HepG2 (cell line): ENCODE data around the gene STK4. TPM values are rescaled to one million over a fixed set of nuclear protein-coding genes. Genes with fewer than 3 reads are reported as not detected.

Experiments used
- CENPX ChIP-seq: sonication (generic); formaldehyde crosslinking; IDR thresholded peaks from 2 replicates; pipeline ENCODE4 v1.9.0; 2021; ENCODE audit warnings: mild to moderate bottlenecking, missing genetic modification reagents, moderate library complexity
- CREB1 ChIP-seq, 2 experiments: fragments of 450-650 bp in 1 of 2; IDR thresholded peaks; 2 replicates each; pipeline ENCODE4 v1.6.1; 2016 to 2017; ENCODE audit warnings: control low read depth in 1 of 2, mild to moderate bottlenecking in 1 of 2, missing compliant biosample characterization in 1 of 2, missing genetic modification characterization in 1 of 2
- EZH2 ChIP-seq: conservative IDR thresholded peaks from 2 replicates; pipeline ENCODE4 v1.6.1; 2012; ENCODE audit warnings: mild to moderate bottlenecking, low read depth, low read length, moderate library complexity
- FOXA3 ChIP-seq: IDR thresholded peaks from 2 replicates; pipeline ENCODE4 v1.6.1; 2016; ENCODE audit warnings: missing genetic modification reagents, missing compliant biosample characterization
- KLF16 ChIP-seq, 2 experiments: sonication (generic) in 1 of 2; formaldehyde crosslinking in 1 of 2; IDR thresholded peaks; 2 replicates each; pipeline versions ENCODE4 v1.6.1 to v1.8.0; 2016 to 2023; ENCODE audit warnings: missing genetic modification reagents in 2 of 2, missing compliant biosample characterization in 1 of 2
- MAFF ChIP-seq: IDR thresholded peaks from 2 replicates; pipeline ENCODE4 v1.6.1; 2011; ENCODE audit warnings: low read depth, low read length, improper control_type of control experiment
- MYC ChIP-seq: sonication (generic); formaldehyde crosslinking; IDR thresholded peaks from 2 replicates; pipeline ENCODE4 v1.9.0; 2021; ENCODE audit warnings: missing genetic modification reagents, borderline replicate concordance
- NFE2 ChIP-seq: sonication (generic); formaldehyde crosslinking; IDR thresholded peaks from 2 replicates; pipeline ENCODE4 v1.4.0; 2020; ENCODE audit warnings: missing genetic modification reagents
- NFRKB ChIP-seq: fragments of 450-650 bp; IDR thresholded peaks from 2 replicates; pipeline ENCODE4 v1.6.1; 2017
- REPIN1 ChIP-seq: sonication (generic); formaldehyde crosslinking; IDR thresholded peaks from 2 replicates; pipeline ENCODE4 v1.8.0; 2022; ENCODE audit warnings: missing genetic modification reagents, low read depth, mild to moderate bottlenecking, borderline replicate concordance
- REST ChIP-seq, 2 experiments: IDR thresholded peaks; 2 replicates each; pipeline ENCODE4 v1.6.1; 2011 to 2012; ENCODE audit warnings: low read length in 2 of 2, borderline replicate concordance in 1 of 2, low read depth in 1 of 2, mild to moderate bottlenecking in 1 of 2, moderate library complexity in 1 of 2
- SCMH1 ChIP-seq: sonication (generic); formaldehyde crosslinking; IDR thresholded peaks from 2 replicates; pipeline ENCODE4 v1.9.0; 2021; ENCODE audit warnings: missing genetic modification reagents, mild to moderate bottlenecking, borderline replicate concordance
- SKI ChIP-seq: fragments of 450-650 bp; IDR thresholded peaks from one replicate; pipeline ENCODE4 v1.6.1; 2018; ENCODE audit warnings: mild to moderate bottlenecking; ENCODE audit not compliant: partially characterized antibody
- SKIL ChIP-seq: sonication (generic); formaldehyde crosslinking; IDR thresholded peaks from 2 replicates; pipeline ENCODE4 v1.8.0; 2022; ENCODE audit warnings: missing genetic modification reagents, mild to moderate bottlenecking, moderate library complexity, borderline replicate concordance
- STAG1 ChIP-seq: sonication (generic); formaldehyde crosslinking; IDR thresholded peaks from 2 replicates; pipeline ENCODE4 v1.4.0; 2020; ENCODE audit warnings: missing genetic modification reagents
- TBP ChIP-seq: sonication (generic); formaldehyde crosslinking; IDR thresholded peaks from 2 replicates; pipeline ENCODE4 v1.5.0; 2020; ENCODE audit warnings: missing genetic modification reagents
- ZNF24 ChIP-seq: fragments of 450-650 bp; IDR thresholded peaks from 2 replicates; pipeline ENCODE4 v1.6.1; 2017; ENCODE audit warnings: antibody characterized with exemption, mild to moderate bottlenecking
- ZNF337 ChIP-seq: sonication (generic); formaldehyde crosslinking; IDR thresholded peaks from 2 replicates; pipeline ENCODE4 v1.5.1; 2020; ENCODE audit warnings: missing genetic modification reagents, low read depth, mild to moderate bottlenecking, borderline replicate concordance
- ZNF451 ChIP-seq: sonication (generic); formaldehyde crosslinking; IDR thresholded peaks from 2 replicates; pipeline ENCODE4 v1.5.0; 2020; ENCODE audit warnings: mild to moderate bottlenecking, missing genetic modification reagents
- ZNF572 ChIP-seq: sonication (generic); formaldehyde crosslinking; IDR thresholded peaks from 2 replicates; pipeline ENCODE4 v1.5.1; 2020; ENCODE audit warnings: mild to moderate bottlenecking, missing genetic modification reagents
- ZNF597 ChIP-seq: sonication (generic); formaldehyde crosslinking; IDR thresholded peaks from 2 replicates; pipeline ENCODE4 v1.5.0; 2020; ENCODE audit warnings: missing genetic modification reagents
- ZNF839 ChIP-seq: sonication (generic); formaldehyde crosslinking; IDR thresholded peaks from 2 replicates; pipeline ENCODE4 v1.4.0; 2020; ENCODE audit warnings: missing genetic modification reagents, mild to moderate bottlenecking, borderline replicate concordance
- ZNF850 ChIP-seq: sonication (generic); formaldehyde crosslinking; conservative IDR thresholded peaks from 2 replicates; pipeline ENCODE4 v1.9.0; 2021; ENCODE audit warnings: mild to moderate bottlenecking, missing genetic modification reagents
- polyA plus RNA-seq, 8 experiments: library from polyadenylated mRNA; depleted of rRNA in 3 of 8; stranded (reverse) in 7 of 8; unstranded in 1 of 8; fragments of >200 nt; fragmentation: Illumina TruSeq in 4 of 8; extraction: Trizol in 4 of 8; gene quantifications; 2 replicates each; pipeline versions ENCODE4 v1.2.1 to v1.2.3, GENCODE V29; 2011 to 2016; ENCODE audit warnings: low read depth in 4 of 8, missing spikeins in 1 of 8, mixed read lengths in 1 of 8; ENCODE audit not compliant: insufficient read depth in 1 of 8
- total RNA-seq, 5 experiments: library from RNA; depleted of rRNA; stranded (reverse); fragments of >200 nt; fragmentation: Illumina TruSeq; extraction: Trizol; gene quantifications; 2 replicates each; pipeline ENCODE4 v1.2.3, GENCODE V29; 2016; ENCODE audit warnings: low read depth in 1 of 5

STK4 gene
- total and polyA plus RNA-seq, 2 of the 13 experiments (the other 11 are each of a cell fraction or from before 2014, with no cell fraction given) = 25.6 to 38.3 TPM

GRCh38 chr20:44966030-44966961, at the start of gene STK4 (continued):
- peak in 1 of 2 experiments; percentile 97; a peak in 2 of 4 replicates for TF ChIP-seq KLF16 (CRISPR knock-in tag; IDR thresholded peaks at IDR 0.05)
- TF ChIP-seq ZNF337 (CRISPR knock-in tag) = peak; percentile 98
- no peak for TF ChIP-seq NFE2 (CRISPR knock-in tag)
- TF ChIP-seq ZNF572 (CRISPR knock-in tag) = peak; percentile 99
- TF ChIP-seq STAG1 = peak; percentile 46
- no peak for TF ChIP-seq SKIL (CRISPR knock-in tag)
- peak; percentile 86 for TF ChIP-seq ZNF451 (CRISPR knock-in tag)
- no peak for TF ChIP-seq EZH2
- no peak for TF ChIP-seq ZNF839
- TF ChIP-seq MYC (CRISPR knock-in tag) = peak; percentile 97
- no peak for TF ChIP-seq SCMH1 (CRISPR knock-in tag)
- TF ChIP-seq MAFF = no peak
- TF ChIP-seq ZNF597 (CRISPR knock-in tag) = peak; percentile 77; the same call in 1 of the 2 replicates
- peak; percentile 73 for TF ChIP-seq FOXA3 (CRISPR knock-in tag)
- TF ChIP-seq REPIN1 (CRISPR knock-in tag) = peak; percentile 60; the same call in 1 of the 2 replicates
- TF ChIP-seq TBP (CRISPR knock-in tag) = no peak
- TF ChIP-seq ZNF850 = no peak
- TF ChIP-seq CREB1 (IDR thresholded peaks at IDR 0.05) = peak; percentile 74
- TF ChIP-seq CREB1 (CRISPR knock-in tag; IDR thresholded peaks at IDR 0.05) = peak; percentile 79
- peak; percentile 55 for TF ChIP-seq SKI
- no peak for TF ChIP-seq ZNF24
- TF ChIP-seq CENPX (CRISPR knock-in tag) = no peak
- no peak for TF ChIP-seq NFRKB
- TF ChIP-seq REST (IDR thresholded peaks at IDR 0.05; ENCODE audit: borderline replicate concordance in 1 of 2, low read depth in 1 of 2, low read length in 2 of 2) = peak in 1 of 2 experiments; percentile 50; a peak in 1 of 4 replicates
